Neural crest cell (in vitro differentiated cells): Measurements from ENCODE around the gene QSOX2. TPM values are rescaled to one million over a fixed set of nuclear protein-coding genes. Genes with fewer than 3 reads are reported as not detected.

ENCODE experiments used
- DNase-seq: peaks from one replicate; pipeline ENCODE4 v3.0.0; 2021; ENCODE audit warnings: low read depth, mixed read lengths, low spot score
- H3K27ac Mint-ChIP-seq: one replicate; pipeline ENCODE4 v1.8.0; 2021; ENCODE audit warnings: mild to moderate bottlenecking, mixed read lengths; ENCODE audit not compliant: unreplicated experiment
- H3K27me3 Mint-ChIP-seq: 2 replicates; pipeline ENCODE4 v1.8.0; 2021; ENCODE audit warnings: low read depth, mild to moderate bottlenecking, mixed read lengths
- H3K36me3 Mint-ChIP-seq: 2 replicates; pipeline ENCODE4 v1.8.0; 2021; ENCODE audit warnings: low read depth, mild to moderate bottlenecking, mixed read lengths
- H3K4me1 Mint-ChIP-seq: 2 replicates; pipeline ENCODE4 v1.8.0; 2021; ENCODE audit warnings: mixed read lengths
- H3K4me3 Mint-ChIP-seq: one replicate; pipeline ENCODE4 v1.8.0; 2021; ENCODE audit warnings: mild to moderate bottlenecking, mixed read lengths
- H3K9me3 Mint-ChIP-seq: 2 replicates; pipeline ENCODE4 v1.8.0; 2021; ENCODE audit warnings: mixed read lengths
- CTCF ChIP-seq: fragments of 200-600 bp; sonication (generic); conservative IDR thresholded peaks from 2 replicates; pipeline ENCODE4 v1.5.0; 2021; ENCODE audit warnings: antibody characterized with exemption, mild to moderate bottlenecking
- total RNA-seq: library from RNA; stranded (reverse); gene quantifications from 2 replicates; pipeline ENCODE4 v1.2.1, GENCODE V29; 2021

QSOX2 gene
- total RNA-seq, 1 donor from 2014 or later: 28.7 TPM

DNA sequence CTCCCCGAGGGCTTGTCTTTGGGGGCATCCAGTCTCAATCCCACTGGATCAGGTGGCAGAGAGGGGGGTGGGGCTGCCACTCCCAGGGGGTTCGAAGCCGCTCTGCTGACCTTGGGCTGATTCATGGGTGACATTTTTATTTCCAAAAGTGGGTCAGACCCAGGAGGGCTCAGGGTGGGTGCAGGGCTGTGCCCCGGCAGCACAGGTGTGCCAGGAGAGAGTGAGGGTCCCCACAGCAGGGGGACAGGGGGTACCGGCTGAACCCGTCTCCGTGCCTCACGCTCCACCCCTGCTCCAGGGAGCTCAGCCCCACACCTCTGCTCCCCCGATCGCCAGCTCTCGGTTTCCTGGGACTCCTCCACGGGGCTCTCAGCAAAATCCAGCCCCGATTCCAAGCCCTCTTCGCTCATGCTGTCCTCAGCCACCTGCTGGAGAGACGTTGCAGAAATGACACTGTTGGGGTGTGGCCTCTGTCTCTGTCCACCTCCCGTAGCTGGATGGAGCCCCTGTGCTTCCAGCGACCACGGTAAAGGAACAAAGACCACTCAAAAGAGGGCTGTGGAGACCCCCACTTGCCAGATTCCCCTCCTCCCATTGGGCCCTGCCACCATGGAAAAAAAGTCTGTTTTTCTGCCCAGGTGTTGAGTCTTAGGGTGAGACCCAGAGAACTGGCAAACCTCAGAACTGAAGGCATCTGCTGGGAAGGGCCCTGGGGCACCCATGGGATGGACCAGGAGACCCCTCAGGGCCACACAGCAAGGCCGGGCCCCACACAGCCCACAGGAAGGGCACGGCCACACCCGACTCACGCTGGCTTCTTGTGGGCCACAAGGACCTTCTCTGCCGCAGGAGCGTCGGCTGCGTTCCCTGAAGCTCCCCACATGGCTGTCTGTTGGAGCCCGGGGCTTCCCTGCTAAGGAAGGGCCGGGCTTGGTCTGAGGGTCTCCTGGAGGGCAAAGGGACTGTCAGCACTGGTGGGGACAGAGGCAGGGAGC, 10.6 kb upstream of the QSOX2 start:
- peak; percentile 39 for TF ChIP-seq CTCF
- Mint-ChIP-seq H3K4me3 (no peak overlapping the region), H3K36me3 (no peaks in the 10 kb centered on the region), H3K27ac (peak overlapping the region; percentile 81), H3K4me1 (no peaks in the 10 kb centered on the region), H3K27me3 (no peaks in the 10 kb centered on the region), H3K9me3 (no peaks in the 10 kb centered on the region)
- DNase-seq: no peak

GRCh38 chr9:136255166-136255538, 9.5 kb upstream of the QSOX2 start:
- Mint-ChIP-seq H3K9me3 (no peaks in the 10 kb centered on the region), H3K4me1 (no peaks in the 10 kb centered on the region), H3K27me3 (no peaks in the 10 kb centered on the region), H3K4me3 (no peak overlapping the region), H3K27ac (no peak overlapping the region), H3K36me3 (no peaks in the 10 kb centered on the region)
- no peak for DNase-seq
- TF ChIP-seq CTCF: no peak

DNA sequence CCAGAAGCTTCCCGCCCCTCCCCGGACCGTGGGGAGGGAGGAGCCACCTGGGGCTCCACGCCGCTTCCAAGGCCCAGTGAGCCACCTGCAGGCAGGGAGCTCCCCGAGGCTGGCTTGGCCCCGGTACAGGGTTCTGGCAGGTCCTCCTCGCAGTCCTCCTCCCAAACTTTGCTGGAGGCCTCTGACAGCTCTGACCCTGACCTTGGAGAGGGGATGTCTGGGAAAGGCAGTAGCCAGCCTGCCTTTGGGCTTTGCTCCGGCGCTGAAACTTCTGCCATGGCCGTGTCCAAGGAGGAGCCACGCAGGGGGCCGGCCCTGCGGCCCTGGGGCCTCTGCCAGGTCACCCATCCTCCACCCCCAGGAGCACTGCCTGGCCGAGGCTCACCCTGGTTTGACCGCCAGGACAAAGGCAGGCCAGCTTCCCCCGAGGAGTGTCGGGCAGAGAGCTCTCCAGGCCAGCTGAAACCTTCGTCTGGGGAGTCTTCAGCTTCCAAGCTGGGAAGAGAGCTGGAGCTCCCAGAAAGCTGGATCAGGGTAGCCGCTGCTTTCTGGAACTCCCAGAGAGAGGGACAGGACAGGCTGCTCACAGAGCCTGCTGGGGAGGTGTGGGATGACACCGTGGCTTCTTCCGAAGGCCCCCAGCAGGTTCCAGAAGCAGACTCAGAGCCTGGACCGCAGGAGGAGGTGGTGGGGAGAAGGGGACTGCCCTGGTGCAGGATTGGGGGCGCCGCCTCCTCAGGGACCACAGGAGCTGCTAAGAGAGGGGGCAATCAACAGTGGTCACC, 9.0 kb upstream of the QSOX2 start:
- no peaks in the 10 kb centered on the region for H3K36me3 Mint-ChIP-seq
- TF ChIP-seq CTCF: no peak
- H3K27ac Mint-ChIP-seq: no peak overlapping the region
- no peaks in the 10 kb centered on the region for H3K4me1 Mint-ChIP-seq
- H3K9me3 Mint-ChIP-seq: no peaks in the 10 kb centered on the region
- no peak for DNase-seq
- H3K27me3 Mint-ChIP-seq: no peaks in the 10 kb centered on the region
- H3K4me3 Mint-ChIP-seq: no peak overlapping the region

DNA sequence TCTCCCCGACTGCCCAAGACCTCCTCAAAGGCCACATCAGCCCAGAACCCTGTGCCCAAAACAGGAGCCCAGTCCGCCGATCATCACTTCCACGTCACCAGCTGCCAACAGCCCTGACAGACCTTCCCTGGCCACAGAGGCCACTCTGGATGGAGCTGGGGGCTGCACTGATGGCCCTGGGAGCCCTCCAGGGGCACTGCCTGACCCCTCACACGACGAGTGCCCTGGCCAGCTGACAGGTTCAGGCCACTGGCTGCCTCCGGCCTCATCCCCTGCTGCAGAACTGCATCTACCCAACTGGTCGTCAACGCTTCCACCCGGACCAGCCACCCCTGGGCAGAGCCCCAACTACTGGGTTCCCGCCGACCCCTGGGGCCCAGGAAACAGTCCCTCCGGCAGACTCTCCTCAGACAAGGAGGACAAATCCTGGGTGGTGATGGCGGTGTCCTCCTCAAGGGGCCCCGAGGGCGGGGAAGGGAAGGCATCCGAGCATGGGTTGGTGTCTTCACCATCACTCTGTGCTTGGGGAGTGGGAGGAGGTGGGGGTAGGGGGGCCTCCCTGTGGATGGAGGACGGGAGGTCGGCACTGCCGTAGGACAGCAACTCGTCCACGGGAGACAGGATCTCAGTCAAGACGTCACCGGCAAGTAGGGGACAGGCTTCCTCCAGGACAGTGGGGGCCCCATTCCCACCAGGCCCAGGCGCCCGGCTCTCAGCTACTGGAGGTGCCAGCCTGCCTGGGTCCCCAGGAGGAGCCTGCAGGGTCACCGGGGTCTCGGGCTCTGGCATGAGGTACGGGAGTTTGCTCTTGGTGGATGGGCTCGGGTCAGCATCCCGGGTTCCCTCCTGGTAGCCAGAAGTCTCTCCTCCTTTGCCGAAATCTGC, 7.9 kb upstream of the QSOX2 start:
- Mint-ChIP-seq H3K27me3 (no peaks in the 10 kb centered on the region), H3K9me3 (no peaks in the 10 kb centered on the region)

More for the DNA sequence above, 7.9 kb upstream of the QSOX2 start:
- H3K27ac Mint-ChIP-seq: no peak overlapping the region
- H3K4me3 Mint-ChIP-seq: no peak overlapping the region
- DNase-seq: no peak
- TF ChIP-seq CTCF: no peak
- no peaks in the 10 kb centered on the region for H3K36me3 Mint-ChIP-seq
- no peaks in the 10 kb centered on the region for H3K4me1 Mint-ChIP-seq
